Immature natural killer cell (primary cell): ENCODE results near the gene PIK3C3. TPM values are rescaled to one million over a fixed set of nuclear protein-coding genes. Genes with fewer than 3 reads are reported as not detected.
"Not testable (repeated sequence)": the region's sequence is repeated elsewhere in the genome, so short reads cannot be mapped to it uniquely, and the experiment has no call there.

Experiments used
- DNase-seq, 3 donors: peaks; one replicate each; pipeline ENCODE4 v3.0.0; 2022; ENCODE audit warnings: mixed read lengths in 1 of 3
- H3K27ac Mint-ChIP-seq, 6 donors: one replicate each; pipeline ENCODE4 v1.8.0; 2020; ENCODE audit warnings: mixed read lengths in 6 of 6, mild to moderate bottlenecking in 5 of 6, inconsistent platforms in 4 of 6, moderate library complexity in 3 of 6
- H3K27me3 Mint-ChIP-seq, 3 donors: one replicate each; pipeline ENCODE4 v1.8.0; 2020 to 2021; ENCODE audit warnings: low read depth in 3 of 3, mild to moderate bottlenecking in 3 of 3, mixed read lengths in 3 of 3, moderate library complexity in 3 of 3, inconsistent platforms in 1 of 3
- H3K36me3 Mint-ChIP-seq, 3 donors: one replicate each; pipeline ENCODE4 v1.8.0; 2020; ENCODE audit warnings: mixed read lengths in 3 of 3, inconsistent platforms in 2 of 3, mild to moderate bottlenecking in 2 of 3
- H3K4me1 Mint-ChIP-seq, 2 donors: one replicate each; pipeline ENCODE4 v1.8.0; 2020; ENCODE audit warnings: inconsistent platforms in 2 of 2, mild to moderate bottlenecking in 2 of 2, mixed read lengths in 2 of 2, moderate library complexity in 1 of 2
- H3K4me3 Mint-ChIP-seq, 5 donors: one replicate each; pipeline ENCODE4 v1.8.0; 2020; ENCODE audit warnings: mild to moderate bottlenecking in 5 of 5, mixed read lengths in 5 of 5, inconsistent platforms in 3 of 5, moderate library complexity in 3 of 5
- H3K9me3 Mint-ChIP-seq, 6 donors: one replicate each; pipeline ENCODE4 v1.8.0; 2020; ENCODE audit warnings: mild to moderate bottlenecking in 6 of 6, mixed read lengths in 6 of 6, inconsistent platforms in 4 of 6, moderate library complexity in 3 of 6
- polyA plus RNA-seq, 3 donors: library from polyadenylated mRNA; unstranded; fragments of 300-500 nt; fragmentation: Illumina TruSeq; gene quantifications; one replicate each; pipeline ENCODE4 v1.2.3, GENCODE V29; 2021

Gene PIK3C3
- polyA plus RNA-seq, 3 donors from 2014 or later: 23.4 to 47.0 (median 28.1) TPM

GRCh38 chr18:42041793-42042192 is 86.8 kb downstream of the PIK3C3 start:
- Mint-ChIP-seq H3K27ac (no peak overlapping the region), H3K4me1 (peaks cover 21 to 30% of the 10 kb centered on the region in 2 donors), H3K9me3 (no peaks in the 10 kb centered on the region), H3K4me3 (no peak overlapping the region), H3K36me3 (peaks cover 38 to 52% (median 38%) of the 10 kb centered on the region in 3 donors), H3K27me3 (peaks cover 0 to 2% (median 0%) of the 10 kb centered on the region in 3 donors)
- DNase-seq: no peak

- no peak for DNase-seq
- Mint-ChIP-seq H3K27ac (peak overlapping the region in 2 of 6 donors; percentile 13 to 78), H3K9me3 (no peaks in the 10 kb centered on the region), H3K36me3 (peaks cover 14 to 53% (median 28%) of the 10 kb centered on the region in 3 donors), H3K4me3 (no peak overlapping the region), H3K27me3 (peaks cover 0 to 2% (median 0%) of the 10 kb centered on the region in 3 donors), H3K4me1 (peaks cover 7 to 13% of the 10 kb centered on the region in 2 donors)
These were observed 90.3 kb downstream of the PIK3C3 start for GRCh38 chr18:42045346-42045745.

- peak overlapping the region in 3 of 6 donors; percentile 17 to 53 (median 23) for H3K27ac Mint-ChIP-seq
- DNase-seq: no peak
- H3K36me3 Mint-ChIP-seq: peaks cover 10 to 51% (median 32%) of the 10 kb centered on the region in 3 donors
- H3K27me3 Mint-ChIP-seq: peaks cover 0 to 2% (median 0%) of the 10 kb centered on the region in 3 donors
- peaks cover 7 to 13% of the 10 kb centered on the region in 2 donors for H3K4me1 Mint-ChIP-seq
- H3K9me3 Mint-ChIP-seq: no peaks in the 10 kb centered on the region
- no peak overlapping the region for H3K4me3 Mint-ChIP-seq
These were observed 92.7 kb downstream of the PIK3C3 start for GRCh38 chr18:42047721-42048120.

- Mint-ChIP-seq H3K36me3 (peaks cover 9 to 51% (median 32%) of the 10 kb centered on the region in 3 donors), H3K9me3 (no peaks in the 10 kb centered on the region), H3K27me3 (peaks cover 0 to 2% (median 0%) of the 10 kb centered on the region in 3 donors), H3K27ac (peak overlapping the region in 3 of 6 donors; percentile 23 to 56 (median 53)), H3K4me3 (no peak overlapping the region), H3K4me1 (peaks cover 10 to 18% of the 10 kb centered on the region in 2 donors)
- no peak for DNase-seq
These were observed 93.1 kb downstream of the PIK3C3 start for GRCh38 chr18:42048158-42048557.

- DNase-seq, H3K4me3 Mint-ChIP-seq, H3K9me3 Mint-ChIP-seq, H3K27me3 Mint-ChIP-seq: not testable (repeated sequence)
- Mint-ChIP-seq H3K27ac (peak overlapping the region in 1 of 6 donors; percentile 17), H3K36me3 (peaks cover 9 to 49% (median 22%) of the 10 kb centered on the region in 3 donors), H3K4me1 (peaks cover 12 to 24% of the 10 kb centered on the region in 2 donors)
These were observed 94.5 kb downstream of the PIK3C3 start for GRCh38 chr18:42049536-42049935.

GRCh38 chr18:42051411-42051810 is 96.4 kb downstream of the PIK3C3 start:
- H3K4me1 Mint-ChIP-seq: peaks cover 10 to 24% of the 10 kb centered on the region in 2 donors
- H3K4me3 Mint-ChIP-seq: no peak overlapping the region
- H3K27ac Mint-ChIP-seq: no peak overlapping the region
- peaks cover 0 to 2% (median 0%) of the 10 kb centered on the region in 3 donors for H3K27me3 Mint-ChIP-seq
- no peaks in the 10 kb centered on the region for H3K9me3 Mint-ChIP-seq
- DNase-seq: no peak
- peaks cover 15 to 40% (median 21%) of the 10 kb centered on the region in 3 donors for H3K36me3 Mint-ChIP-seq

- no peak overlapping the region for H3K4me3 Mint-ChIP-seq
- peaks cover 10 to 23% of the 10 kb centered on the region in 2 donors for H3K4me1 Mint-ChIP-seq
- DNase-seq: no peak
- peak overlapping the region in 1 of 6 donors; percentile 5 for H3K27ac Mint-ChIP-seq
- H3K27me3 Mint-ChIP-seq: peaks cover 0 to 2% (median 0%) of the 10 kb centered on the region in 3 donors
- H3K9me3 Mint-ChIP-seq: no peaks in the 10 kb centered on the region
- H3K36me3 Mint-ChIP-seq: peaks cover 15 to 38% (median 21%) of the 10 kb centered on the region in 3 donors
These were observed 97.2 kb downstream of the PIK3C3 start for GRCh38 chr18:42052122-42052708.

- peak; percentile 23 to 41 (median 31) for DNase-seq
- Mint-ChIP-seq H3K27ac (peak overlapping the region in 2 of 6 donors; percentile 7 to 23), H3K27me3 (peaks cover 0 to 2% (median 0%) of the 10 kb centered on the region in 3 donors), H3K9me3 (no peaks in the 10 kb centered on the region), H3K36me3 (peaks cover 15 to 40% (median 23%) of the 10 kb centered on the region in 3 donors), H3K4me3 (peak overlapping the region in 1 of 5 donors; percentile 18), H3K4me1 (peaks cover 5 to 13% of the 10 kb centered on the region in 2 donors)
These were observed 98.3 kb downstream of the PIK3C3 start for GRCh38 chr18:42053188-42053781.

GRCh38 chr18:42064109-42064508 is 109.1 kb downstream of the PIK3C3 start:
- H3K27me3 Mint-ChIP-seq: peaks cover 0 to 2% (median 0%) of the 10 kb centered on the region in 3 donors
- no peak overlapping the region for H3K4me3 Mint-ChIP-seq
- H3K9me3 Mint-ChIP-seq: no peaks in the 10 kb centered on the region
- DNase-seq: no peak
- peaks cover 33 to 51% (median 45%) of the 10 kb centered on the region in 3 donors for H3K36me3 Mint-ChIP-seq
- no peak overlapping the region for H3K27ac Mint-ChIP-seq
- peaks cover 0 to 4% of the 10 kb centered on the region in 2 donors for H3K4me1 Mint-ChIP-seq

GRCh38 chr18:42067518-42067917 is 112.5 kb downstream of the PIK3C3 start:
- no peak overlapping the region for H3K4me3 Mint-ChIP-seq
- H3K4me1 Mint-ChIP-seq: no peaks in the 10 kb centered on the region

GRCh38 chr18:42068030-42068429 is 113.0 kb downstream of the PIK3C3 start:
- no peak for DNase-seq
- Mint-ChIP-seq H3K27me3 (no peaks in the 10 kb centered on the region), H3K4me3 (no peak overlapping the region), H3K9me3 (no peaks in the 10 kb centered on the region), H3K36me3 (peaks cover 32 to 58% (median 48%) of the 10 kb centered on the region in 3 donors), H3K4me1 (no peaks in the 10 kb centered on the region), H3K27ac (no peak overlapping the region)

More at GRCh38 chr18:42067518-42067917, 112.5 kb downstream of the PIK3C3 start:
- Mint-ChIP-seq H3K27ac (no peak overlapping the region), H3K9me3 (no peaks in the 10 kb centered on the region), H3K27me3 (no peaks in the 10 kb centered on the region), H3K36me3 (peaks cover 32 to 53% (median 48%) of the 10 kb centered on the region in 3 donors)
- no peak for DNase-seq

- DNase-seq: no peak
- H3K4me3 Mint-ChIP-seq: no peak overlapping the region
- no peaks in the 10 kb centered on the region for H3K9me3 Mint-ChIP-seq
- peaks cover 41 to 63% (median 53%) of the 10 kb centered on the region in 3 donors for H3K36me3 Mint-ChIP-seq
- H3K27ac Mint-ChIP-seq: peak overlapping the region in 1 of 6 donors; percentile 10
- peaks cover 3 to 5% of the 10 kb centered on the region in 2 donors for H3K4me1 Mint-ChIP-seq
- no peaks in the 10 kb centered on the region for H3K27me3 Mint-ChIP-seq
These were observed 114.0 kb downstream of the PIK3C3 start for GRCh38 chr18:42069036-42069435.

- H3K9me3 Mint-ChIP-seq: peaks cover 0 to 3% (median 0%) of the 10 kb centered on the region in 6 donors
- DNase-seq: no peak
- no peak overlapping the region for H3K27ac Mint-ChIP-seq
- H3K27me3 Mint-ChIP-seq: no peaks in the 10 kb centered on the region
- no peak overlapping the region for H3K4me3 Mint-ChIP-seq
- peaks cover 34 to 53% (median 38%) of the 10 kb centered on the region in 3 donors for H3K36me3 Mint-ChIP-seq
- peaks cover 3 to 6% of the 10 kb centered on the region in 2 donors for H3K4me1 Mint-ChIP-seq
These were observed 117.4 kb downstream of the PIK3C3 start for GRCh38 chr18:42072407-42072806.

- DNase-seq: no peak
- Mint-ChIP-seq H3K36me3 (peaks cover 33 to 50% (median 33%) of the 10 kb centered on the region in 3 donors), H3K9me3 (peaks cover 0 to 3% (median 0%) of the 10 kb centered on the region in 6 donors), H3K27me3 (no peaks in the 10 kb centered on the region), H3K27ac (peak overlapping the region in 4 of 6 donors; percentile 1 to 29 (median 1)), H3K4me1 (peaks cover 3 to 6% of the 10 kb centered on the region in 2 donors), H3K4me3 (no peak overlapping the region)
These were observed 119.7 kb downstream of the PIK3C3 start for GRCh38 chr18:42074704-42075103.
